Ishikawa (cell line): ENCODE data around the gene DMD.

Source experiments
- CEBPB ChIP-seq: IDR thresholded peaks from 2 replicates; pipeline ENCODE4 v1.6.1; 2012
- CREB1 ChIP-seq: IDR thresholded peaks from 2 replicates; pipeline ENCODE4 v1.6.1; 2012; ENCODE audit warnings: low read depth
- EGR1 ChIP-seq: IDR thresholded peaks from 2 replicates; pipeline ENCODE4 v1.6.1; 2012
- EP300 ChIP-seq: IDR thresholded peaks from 2 replicates; pipeline ENCODE4 v1.6.1; 2012; ENCODE audit warnings: borderline replicate concordance
- FOXM1 ChIP-seq: IDR thresholded peaks from 2 replicates; pipeline ENCODE4 v1.6.1; 2012; ENCODE audit warnings: low read depth, borderline replicate concordance
- MAX ChIP-seq: IDR thresholded peaks from 2 replicates; pipeline ENCODE4 v1.6.1; 2012
- NFIC ChIP-seq: IDR thresholded peaks from 2 replicates; pipeline ENCODE4 v1.6.1; 2012
- RAD21 ChIP-seq: IDR thresholded peaks from 2 replicates; pipeline ENCODE4 v1.6.1; 2012; ENCODE audit warnings: low read depth
- REST ChIP-seq: IDR thresholded peaks from 2 replicates; pipeline ENCODE4 v1.6.1; 2012; ENCODE audit warnings: low read depth, mild to moderate bottlenecking
- TAF1 ChIP-seq: IDR thresholded peaks from 2 replicates; pipeline ENCODE4 v1.6.1; 2012; ENCODE audit warnings: low read depth, mild to moderate bottlenecking
- TCF12 ChIP-seq: IDR thresholded peaks from 2 replicates; pipeline ENCODE4 v1.6.1; 2012; ENCODE audit warnings: low read depth
- TEAD4 ChIP-seq: IDR thresholded peaks from 2 replicates; pipeline ENCODE4 v1.6.1; 2012
- USF1 ChIP-seq: IDR thresholded peaks from 2 replicates; pipeline ENCODE4 v1.6.1; 2012
- YY1 ChIP-seq: IDR thresholded peaks from 2 replicates; pipeline ENCODE4 v1.6.1; 2012; ENCODE audit warnings: low read depth
- ZBTB7A ChIP-seq: IDR thresholded peaks from 2 replicates; pipeline ENCODE4 v1.6.1; 2012; ENCODE audit warnings: low read depth

DMD gene

DNA sequence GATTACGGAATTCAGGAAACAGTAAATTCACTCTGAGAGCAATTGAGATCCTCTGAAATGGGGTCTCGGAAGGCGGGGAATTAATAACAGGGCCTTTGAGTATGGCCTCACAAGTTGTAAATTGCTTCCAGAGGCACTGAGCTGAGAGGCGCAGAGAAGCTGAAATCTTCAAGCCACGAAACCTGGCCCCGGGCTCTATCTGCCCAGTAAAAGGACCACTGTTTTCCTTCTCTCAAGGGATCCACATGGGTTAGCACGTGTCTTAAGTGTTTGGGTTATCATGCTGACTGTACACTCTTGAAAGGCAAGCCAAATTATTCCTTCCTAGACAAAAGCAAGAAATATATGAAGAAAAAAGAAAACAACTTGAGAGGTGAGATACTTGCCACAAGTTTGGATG lies 1126.6 kb downstream of the DMD start:
- no peak for TF ChIP-seq USF1
- TF ChIP-seq REST: no peak
- TF ChIP-seq FOXM1: no peak
- TF ChIP-seq TEAD4: no peak
- TF ChIP-seq YY1: no peak

DNA sequence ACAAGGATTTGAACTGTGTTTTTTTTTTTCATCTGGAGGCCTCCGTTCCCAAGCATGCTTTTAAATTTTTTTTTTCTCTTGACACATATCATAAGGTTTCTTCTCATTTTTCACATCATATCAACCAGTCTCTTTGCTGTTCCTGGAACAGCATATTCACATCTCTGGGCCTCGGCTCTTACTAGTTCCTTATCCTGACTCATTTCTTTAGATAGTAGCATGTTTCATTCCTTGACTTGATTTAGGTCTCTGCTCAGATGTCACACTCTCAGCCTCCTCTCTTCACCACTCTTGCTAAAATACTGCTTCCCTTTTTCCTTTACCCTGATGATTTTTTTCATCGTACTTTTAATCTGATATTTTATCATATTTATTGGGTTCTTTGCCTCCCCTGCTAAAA lies 1163.1 kb downstream of the DMD start:
- TF ChIP-seq CEBPB (no peak), TEAD4 (no peak), EP300 (no peak), CREB1 (no peak), USF1 (no peak), MAX (no peak), NFIC (no peak), EGR1 (no peak), ZBTB7A (no peak), TAF1 (no peak), YY1 (no peak), RAD21 (no peak), TCF12 (no peak), REST (no peak), FOXM1 (no peak)

DNA sequence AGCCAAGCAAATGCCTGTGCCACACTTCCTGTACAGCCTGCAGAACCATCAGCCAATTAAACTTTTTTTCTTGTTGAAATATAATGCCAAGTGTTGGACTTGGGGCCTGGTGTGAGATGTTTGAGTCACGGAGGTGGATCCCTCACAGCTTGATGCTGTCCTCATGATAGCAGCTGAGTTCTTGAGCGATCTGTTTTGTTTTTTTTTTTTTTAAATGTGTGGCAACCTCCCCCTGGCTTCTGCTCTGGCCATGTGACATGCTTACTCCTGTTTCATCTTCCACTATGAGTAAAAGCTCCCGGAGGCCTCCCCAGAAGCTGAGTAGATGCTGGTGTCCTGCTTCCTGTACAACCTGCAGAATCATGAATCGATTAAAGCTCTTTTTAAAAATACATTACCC lies 1166.2 kb downstream of the DMD start:
- TF ChIP-seq REST (no peak), EGR1 (no peak), NFIC (no peak)

GRCh38 chrX:32041181-32041580 lies 1170.2 kb downstream of the DMD start:
- TF ChIP-seq EP300 (no peak), USF1 (no peak), FOXM1 (no peak), CEBPB (no peak), YY1 (no peak), MAX (no peak), CREB1 (no peak), TCF12 (no peak), TAF1 (no peak), REST (no peak), ZBTB7A (no peak), NFIC (no peak), TEAD4 (no peak), RAD21 (no peak), EGR1 (no peak)
